OCI-LY7 (cell line): ENCODE results near the gene MBTD1.
"Not testable (repeated sequence)": the region's sequence is repeated elsewhere in the genome, so short reads cannot be mapped to it uniquely, and the experiment has no call there.

ENCODE experiments used
- EZH2phosphoT487 ChIP-seq: fragments of 200-600 bp; sonication (generic); IDR thresholded peaks from 2 replicates; pipeline ENCODE4 v1.6.1; 2018; ENCODE audit warnings: low read depth, borderline replicate concordance, mild to moderate bottlenecking, mixed run types, antibody characterized with exemption, low read length, moderate library complexity, mixed read lengths
- TF ChIP-seq, protein P1 (sequence below): fragments of 200-600 bp; sonication (generic); conservative IDR thresholded peaks from 2 replicates; pipeline ENCODE4 v1.5.1; 2014; ENCODE audit warnings: mild to moderate bottlenecking, antibody characterized with exemption, low read length, moderate library complexity, mixed read lengths

DNA sequence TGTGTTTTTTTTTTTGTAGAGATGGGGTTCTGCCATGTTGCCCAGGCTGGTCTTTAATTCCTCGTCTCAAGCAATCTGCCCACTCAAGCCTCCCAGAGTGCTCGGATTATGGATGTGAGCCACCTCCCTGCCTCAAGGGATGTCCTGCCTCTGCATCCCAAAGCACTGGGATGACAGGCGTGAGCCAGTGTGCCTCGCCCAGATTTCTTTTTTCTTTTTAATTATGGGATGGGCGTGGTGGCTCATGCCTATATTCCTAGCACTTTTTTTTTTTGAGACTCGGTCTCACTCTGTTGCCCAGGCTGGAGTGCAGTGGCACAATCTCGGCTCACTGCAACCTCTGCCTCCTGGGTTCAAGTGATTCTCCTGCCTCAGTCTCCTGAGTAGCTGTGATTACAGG, 34.3 kb downstream of the MBTD1 start:
- not testable (repeated sequence) for TF ChIP-seq EZH2phosphoT487
- TF ChIP-seq, protein P1, sequence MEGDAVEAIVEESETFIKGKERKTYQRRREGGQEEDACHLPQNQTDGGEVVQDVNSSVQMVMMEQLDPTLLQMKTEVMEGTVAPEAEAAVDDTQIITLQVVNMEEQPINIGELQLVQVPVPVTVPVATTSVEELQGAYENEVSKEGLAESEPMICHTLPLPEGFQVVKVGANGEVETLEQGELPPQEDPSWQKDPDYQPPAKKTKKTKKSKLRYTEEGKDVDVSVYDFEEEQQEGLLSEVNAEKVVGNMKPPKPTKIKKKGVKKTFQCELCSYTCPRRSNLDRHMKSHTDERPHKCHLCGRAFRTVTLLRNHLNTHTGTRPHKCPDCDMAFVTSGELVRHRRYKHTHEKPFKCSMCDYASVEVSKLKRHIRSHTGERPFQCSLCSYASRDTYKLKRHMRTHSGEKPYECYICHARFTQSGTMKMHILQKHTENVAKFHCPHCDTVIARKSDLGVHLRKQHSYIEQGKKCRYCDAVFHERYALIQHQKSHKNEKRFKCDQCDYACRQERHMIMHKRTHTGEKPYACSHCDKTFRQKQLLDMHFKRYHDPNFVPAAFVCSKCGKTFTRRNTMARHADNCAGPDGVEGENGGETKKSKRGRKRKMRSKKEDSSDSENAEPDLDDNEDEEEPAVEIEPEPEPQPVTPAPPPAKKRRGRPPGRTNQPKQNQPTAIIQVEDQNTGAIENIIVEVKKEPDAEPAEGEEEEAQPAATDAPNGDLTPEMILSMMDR: not testable (repeated sequence)
